HG03520 (cell line): ENCODE measurements around the gene ZSWIM6.
"Not testable (repeated sequence)": the region's sequence is repeated elsewhere in the genome, so short reads cannot be mapped to it uniquely, and the experiment has no call there.

Experiments
- ATAC-seq: cut with Tn5 transposase; IDR thresholded peaks from one replicate; pipeline ENCODE4 v1.9.1; 2021; ENCODE audit warnings: mild to moderate bottlenecking, moderate library complexity; ENCODE audit not compliant: unreplicated experiment

ZSWIM6 gene

DNA sequence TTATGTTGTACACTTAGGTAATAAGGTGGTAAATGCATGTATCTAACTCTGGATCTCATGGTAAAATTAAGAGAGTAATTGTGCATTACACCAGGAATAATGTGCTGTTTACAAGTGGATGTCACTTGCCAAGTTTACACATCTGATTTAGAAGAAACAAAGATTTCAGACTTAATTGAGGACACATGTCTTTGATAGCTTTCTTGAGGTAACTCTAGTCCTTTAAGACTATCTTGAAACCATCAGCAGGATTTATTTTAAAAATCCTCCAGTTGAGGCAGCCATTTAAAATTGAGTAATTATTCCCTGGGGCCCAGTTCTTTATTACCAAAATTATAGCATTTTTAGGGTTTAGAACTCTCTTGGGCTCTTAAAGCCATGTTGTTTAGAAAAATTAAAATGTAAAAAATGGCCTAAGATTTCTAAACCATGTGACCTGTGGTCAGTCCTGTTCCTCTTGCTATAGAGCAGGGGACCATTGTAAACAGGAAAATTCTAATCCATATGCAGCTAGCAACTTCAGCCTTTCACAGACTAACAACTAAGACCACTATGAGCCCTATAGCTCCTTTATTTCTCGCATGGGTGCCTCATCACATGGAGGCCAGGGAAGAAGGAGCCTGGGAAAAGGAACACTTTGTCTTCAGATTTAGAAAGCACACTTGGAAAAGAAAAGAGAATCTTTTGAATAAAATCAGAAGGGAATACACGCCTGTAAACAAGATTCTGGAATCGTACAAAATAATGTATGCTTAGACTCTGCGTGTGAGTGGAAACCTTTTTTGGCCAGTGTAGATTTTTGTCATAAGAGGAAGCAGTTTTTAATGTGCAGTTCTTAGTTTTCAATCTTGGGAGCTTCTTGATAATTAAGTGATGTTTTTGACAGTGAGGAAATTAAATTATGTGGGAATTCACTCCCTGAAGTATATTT lies 71.2 kb downstream of the ZSWIM6 start:
- ATAC-seq, result no peak

DNA sequence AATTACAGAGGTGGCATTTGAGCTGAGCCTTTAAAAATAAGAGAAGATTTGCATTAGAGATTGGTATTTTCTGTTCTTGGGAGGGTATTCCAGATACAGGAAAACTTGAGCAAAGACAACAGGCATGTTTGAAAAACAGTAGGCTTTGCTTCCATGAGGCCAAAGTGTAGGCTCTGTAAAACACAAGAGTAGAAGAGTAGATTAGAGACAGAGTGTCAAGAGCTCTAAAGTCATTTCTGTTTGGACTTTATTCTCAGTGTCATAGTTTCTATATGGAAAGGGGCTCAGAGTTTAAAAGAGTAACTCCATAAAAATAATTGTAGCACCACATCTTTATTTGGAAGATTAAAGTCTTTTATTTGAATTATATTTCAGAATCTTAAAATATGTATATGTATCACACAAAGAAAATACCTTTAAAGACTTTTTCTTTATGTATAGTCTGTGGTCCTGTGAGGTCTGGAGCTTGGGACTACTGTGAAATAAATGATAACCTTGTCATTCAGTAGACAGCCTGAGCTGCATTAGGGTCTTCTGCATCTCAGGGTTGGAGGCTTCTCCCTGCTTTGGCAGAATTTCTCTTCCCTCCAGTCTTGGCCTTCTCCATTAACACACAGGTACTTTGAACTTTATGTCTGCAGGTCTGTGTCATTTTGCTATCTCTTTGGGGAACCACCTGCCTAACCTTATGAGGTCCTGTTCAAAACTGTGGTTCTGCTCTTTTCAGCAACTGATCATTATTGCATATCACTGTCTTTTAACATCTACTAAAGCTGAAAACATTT lies 73.6 kb downstream of the ZSWIM6 start:
- ATAC-seq, result no peak

DNA sequence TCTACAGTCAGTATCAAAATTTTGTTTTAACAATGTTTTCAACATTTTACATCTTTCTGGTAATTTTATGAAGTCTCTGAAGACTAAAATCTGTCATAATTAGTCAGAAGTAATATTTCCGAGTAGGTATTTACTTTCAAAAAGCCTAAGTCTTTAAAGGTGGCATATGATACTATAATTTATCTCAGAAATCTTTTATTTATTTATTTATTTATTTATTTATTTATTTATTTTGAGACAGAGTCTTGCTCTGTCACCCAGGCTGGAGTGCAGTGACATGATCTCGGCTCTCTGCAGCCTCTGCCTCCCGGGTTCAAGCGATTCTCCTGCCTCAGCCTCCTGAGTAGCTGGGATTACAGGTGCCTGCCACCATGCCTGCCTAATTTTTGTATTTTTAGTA lies 74.4 kb downstream of the ZSWIM6 start:
- not testable (repeated sequence) for ATAC-seq

DNA sequence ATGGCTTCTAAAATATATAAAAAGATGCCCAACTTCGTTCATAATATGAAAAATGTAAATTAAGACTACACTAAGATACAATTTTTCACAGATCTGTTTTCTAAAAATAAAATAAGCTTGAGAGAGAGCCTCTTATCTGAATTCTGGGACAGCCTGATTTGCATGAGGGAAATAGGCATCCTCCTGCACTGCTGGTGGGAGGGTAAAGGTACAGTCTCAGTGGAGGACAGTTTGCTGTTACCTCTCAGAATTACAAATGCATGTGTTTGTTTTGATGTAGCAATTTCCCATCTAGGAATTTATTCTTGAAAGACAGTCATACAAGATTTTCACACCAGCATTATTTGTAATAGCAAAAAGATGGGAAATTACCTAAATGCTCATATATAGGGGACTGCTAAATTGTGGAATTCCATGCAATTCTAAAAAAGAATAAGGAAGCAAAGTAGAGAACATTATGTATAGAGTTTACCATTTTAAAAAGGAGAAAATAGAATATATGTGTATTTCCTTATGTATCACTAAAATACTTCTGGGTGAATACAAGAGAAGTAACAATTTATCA lies 75.7 kb downstream of the ZSWIM6 start:
- ATAC-seq, result no peak

DNA sequence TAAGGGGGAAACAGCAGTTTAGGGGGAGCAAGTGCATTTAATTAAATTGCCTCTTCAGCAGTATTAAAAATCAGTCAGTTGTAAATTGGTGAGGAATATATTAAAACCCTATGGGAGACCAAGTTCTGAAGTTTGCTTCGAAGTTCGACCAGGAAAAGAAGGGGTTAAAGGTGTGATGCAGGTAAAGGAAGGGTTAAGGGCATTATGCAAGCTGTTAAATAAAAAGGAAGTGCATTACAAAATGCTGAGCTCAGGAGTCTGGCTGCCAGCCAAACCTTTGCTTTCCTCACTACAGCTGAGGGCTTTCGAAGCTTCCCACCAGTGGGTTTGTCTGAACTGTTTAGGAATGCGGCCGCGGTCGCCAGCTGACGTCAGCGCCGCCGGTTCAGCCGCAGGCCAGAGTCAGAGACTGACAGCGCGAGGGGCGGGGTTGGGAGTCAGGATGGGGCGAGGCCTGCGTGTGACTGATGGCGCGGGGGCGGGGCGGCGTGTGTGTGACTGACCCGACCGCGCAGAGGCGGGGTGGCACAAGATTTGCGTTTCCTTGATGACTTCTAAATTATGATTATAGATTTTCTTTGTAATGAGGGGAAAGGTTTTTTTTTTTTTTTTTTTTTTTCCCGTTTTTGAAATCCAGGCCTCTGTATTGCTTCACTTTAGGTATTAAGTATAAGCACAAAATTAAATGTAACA lies 76.6 kb downstream of the ZSWIM6 start:
- peak; percentile 99 for ATAC-seq

DNA sequence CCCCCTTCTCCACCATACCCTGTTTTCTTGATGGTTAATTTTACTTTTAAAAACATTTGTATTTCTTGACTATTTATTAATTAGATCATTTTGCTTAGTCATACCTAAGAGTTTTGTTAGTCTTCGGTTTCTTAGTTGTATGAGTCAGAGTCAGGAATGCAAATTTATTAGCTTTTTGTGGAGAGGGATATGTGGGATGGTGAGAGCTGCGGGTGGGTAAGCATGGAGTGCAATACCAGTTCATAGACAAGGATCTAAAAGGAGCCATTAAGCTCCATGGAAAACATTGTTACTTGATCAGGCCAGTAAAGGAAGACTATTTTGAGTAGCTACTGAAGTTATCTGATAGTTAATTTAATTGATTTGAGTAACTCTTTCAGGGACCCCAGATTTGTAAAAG lies 77.5 kb downstream of the ZSWIM6 start:
- no peak for ATAC-seq

DNA sequence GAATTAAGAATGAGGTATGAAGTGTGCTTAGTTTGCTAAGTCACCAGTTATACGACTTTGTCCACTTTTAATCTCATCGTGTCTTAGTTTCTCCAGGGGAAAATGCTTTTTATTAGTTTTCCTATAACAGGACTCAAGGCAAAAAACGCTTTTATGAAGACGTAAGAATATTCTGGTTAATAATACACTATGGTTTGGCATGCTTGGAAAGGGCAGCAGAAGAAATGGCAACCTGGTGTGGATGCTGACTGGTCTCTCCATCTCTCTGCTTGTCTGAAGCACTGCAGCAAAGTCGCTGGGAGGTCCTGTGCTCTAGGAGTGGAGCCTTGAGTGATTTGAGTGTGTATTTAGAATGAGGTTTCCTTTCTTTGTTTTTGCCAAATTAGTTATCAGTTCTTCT lies 78.8 kb downstream of the ZSWIM6 start:
- ATAC-seq, result no peak

DNA sequence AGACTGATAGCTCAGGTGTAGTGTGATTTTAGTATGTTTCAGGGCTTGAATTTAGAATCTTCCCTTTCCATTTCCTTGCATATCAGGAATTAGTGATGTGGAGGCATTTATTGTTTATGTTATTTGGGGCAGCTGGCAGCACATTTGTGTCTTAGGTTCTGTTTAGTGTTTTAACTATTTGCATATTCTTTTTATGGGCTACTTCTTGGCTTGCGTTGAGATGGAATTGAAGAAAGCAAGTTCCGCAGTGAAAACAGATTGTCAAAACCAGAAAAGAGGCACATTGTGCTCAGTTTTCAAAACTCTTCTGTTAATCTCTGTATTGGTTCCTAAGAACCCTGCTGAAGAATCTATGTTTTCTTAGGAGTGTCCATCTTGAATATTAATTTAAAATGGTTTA lies 80.3 kb downstream of the ZSWIM6 start:
- ATAC-seq, result no peak

DNA sequence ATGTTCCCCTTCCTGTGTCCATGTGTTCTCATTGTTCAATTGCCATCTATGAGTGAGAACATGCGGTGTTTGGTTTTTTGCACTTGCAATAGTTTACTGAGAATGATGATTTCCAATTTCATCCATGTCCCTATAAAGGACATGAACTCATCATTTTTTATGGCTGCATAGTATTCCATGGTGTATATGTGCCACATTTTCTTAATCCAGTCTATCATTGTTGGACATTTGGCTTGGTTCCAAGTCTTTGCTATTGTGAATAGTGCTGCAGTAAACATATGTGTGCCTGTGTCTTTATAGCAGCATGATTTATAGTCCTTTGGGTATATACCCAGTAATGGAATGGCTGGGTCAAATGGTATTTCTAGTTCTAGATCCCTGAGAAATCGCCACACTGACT lies 81.1 kb downstream of the ZSWIM6 start:
- not testable (repeated sequence) for ATAC-seq

DNA sequence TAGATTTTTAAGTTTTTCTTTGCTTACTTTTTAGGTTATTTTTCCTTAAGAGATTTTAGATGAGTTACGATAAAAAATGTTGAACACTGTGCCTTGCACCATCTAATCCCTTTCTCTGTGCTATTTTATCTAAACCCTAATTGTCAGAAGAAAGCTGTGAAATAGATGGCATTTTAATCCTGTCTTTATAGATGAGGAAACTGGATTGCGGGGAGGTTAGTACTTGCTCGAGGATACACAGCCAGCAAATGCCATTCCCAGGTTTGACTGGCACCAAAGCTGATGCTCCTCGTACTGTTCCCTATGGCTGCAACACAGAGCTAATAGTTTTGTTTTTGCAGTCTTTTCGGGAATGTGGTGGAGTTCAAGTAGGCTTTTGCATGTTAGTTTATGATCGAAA lies 82.7 kb downstream of the ZSWIM6 start:
- ATAC-seq, result no peak

DNA sequence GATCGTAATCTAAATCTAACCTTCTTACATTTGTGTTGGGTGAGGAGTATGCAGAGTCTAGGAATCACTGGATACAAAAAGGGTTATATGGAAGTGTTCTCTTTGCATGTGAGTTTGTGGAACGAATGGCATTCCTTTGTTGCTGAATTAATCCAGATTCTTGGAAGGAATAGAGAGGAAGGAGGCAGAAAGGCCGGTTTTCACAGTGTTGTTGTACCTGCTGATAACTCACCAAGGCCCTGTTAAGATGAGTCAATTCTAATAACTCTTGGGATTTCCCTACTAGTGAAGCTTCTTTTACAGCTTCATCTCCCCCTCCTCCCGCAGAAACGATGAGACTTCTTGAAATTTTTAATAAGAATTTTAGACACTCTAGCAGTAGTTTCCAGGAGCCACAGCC lies 84.0 kb downstream of the ZSWIM6 start:
- no peak for ATAC-seq

DNA sequence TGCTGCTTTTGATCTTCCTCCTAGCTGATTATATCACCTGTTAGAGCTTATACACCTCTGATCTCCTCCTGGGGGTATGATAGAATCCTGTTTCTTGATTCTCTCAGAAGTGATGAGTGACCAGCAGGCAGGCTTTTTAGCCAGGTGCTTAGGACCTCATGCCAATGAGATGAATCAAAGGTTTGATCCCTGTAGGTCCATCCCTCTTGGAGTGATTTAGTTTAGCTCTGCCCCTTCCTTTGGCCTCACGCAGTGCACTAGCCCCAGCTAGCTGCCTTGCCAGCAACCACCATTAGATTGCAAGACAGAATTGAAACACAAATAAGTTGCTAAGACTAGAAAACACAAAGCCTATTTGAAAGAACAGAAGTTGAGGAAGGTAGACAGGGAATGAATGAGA lies 84.4 kb downstream of the ZSWIM6 start:
- no peak for ATAC-seq

DNA sequence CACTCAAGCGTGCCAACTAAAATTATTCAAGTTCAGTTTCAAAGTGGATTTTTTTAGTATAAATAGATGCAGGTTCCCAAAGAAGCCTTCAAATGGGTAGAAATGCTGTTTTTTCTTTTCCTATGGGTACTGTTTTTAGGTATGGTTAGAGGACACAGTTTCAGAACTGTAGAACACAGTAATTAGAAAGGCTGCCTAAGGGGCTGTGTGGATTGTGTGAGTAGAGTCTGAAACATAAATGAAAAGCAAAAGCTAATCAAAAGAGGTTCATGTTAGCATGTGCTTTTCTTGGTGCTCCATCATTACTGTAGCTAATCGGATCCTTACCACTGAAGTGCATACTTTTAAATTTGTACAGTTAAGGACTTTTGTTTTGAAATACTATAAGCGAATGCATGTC lies 85.3 kb downstream of the ZSWIM6 start:
- ATAC-seq, result no peak

DNA sequence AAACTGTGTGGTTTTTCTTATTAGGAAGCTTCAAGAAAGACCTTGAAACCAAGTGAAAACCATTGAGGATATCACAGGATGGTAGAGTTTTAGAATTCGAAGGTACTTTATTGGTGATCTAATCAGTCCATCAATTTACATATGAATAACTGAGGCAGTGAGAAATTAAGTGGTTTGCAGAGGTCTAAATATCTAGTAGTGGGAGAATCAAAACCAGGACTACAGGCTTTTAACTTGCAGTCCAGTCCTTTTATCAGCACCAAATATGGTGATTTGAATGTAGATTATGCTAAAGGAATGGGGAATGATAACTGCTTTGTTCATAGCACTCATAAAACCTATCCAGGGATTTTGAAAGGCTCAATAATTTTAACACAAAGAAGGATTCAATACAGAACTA lies 85.8 kb downstream of the ZSWIM6 start:
- no peak for ATAC-seq

DNA sequence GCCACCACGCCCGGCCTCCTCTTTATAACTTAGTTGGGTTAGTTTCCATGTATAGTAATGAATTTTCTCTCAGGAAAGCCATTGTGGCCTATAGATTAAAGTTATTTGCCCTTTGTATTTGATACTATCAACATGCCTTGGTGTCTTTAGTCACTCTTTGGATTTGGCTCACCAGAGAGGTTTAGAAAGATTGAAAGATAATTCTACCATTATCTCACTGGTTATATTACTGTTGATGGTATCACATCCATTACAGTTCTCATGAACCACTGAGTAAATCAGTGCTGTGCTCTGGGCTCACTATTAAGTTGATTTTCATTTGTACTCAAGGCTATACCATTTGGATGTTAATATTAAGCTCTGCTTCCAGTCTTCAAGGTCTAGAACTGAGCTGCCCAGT lies 87.0 kb downstream of the ZSWIM6 start:
- no peak for ATAC-seq

DNA sequence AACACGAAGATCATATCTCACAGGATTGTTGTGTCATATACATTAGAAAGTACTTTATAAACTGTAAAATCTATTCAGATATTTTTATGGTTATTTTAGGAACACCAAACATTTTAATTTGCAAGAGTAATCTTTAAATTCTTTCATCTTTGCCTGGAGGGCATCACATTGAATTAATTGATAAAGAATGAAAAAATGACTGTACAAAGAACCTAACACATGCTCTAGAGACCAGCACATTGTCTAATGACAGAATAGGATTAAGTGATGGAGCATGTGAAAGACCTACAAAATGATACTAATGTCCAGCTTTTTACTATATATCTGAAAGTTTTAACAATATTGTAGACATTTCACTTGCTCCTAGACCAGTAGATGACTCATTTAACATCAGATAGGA lies 88.0 kb downstream of the ZSWIM6 start:
- no peak for ATAC-seq

DNA sequence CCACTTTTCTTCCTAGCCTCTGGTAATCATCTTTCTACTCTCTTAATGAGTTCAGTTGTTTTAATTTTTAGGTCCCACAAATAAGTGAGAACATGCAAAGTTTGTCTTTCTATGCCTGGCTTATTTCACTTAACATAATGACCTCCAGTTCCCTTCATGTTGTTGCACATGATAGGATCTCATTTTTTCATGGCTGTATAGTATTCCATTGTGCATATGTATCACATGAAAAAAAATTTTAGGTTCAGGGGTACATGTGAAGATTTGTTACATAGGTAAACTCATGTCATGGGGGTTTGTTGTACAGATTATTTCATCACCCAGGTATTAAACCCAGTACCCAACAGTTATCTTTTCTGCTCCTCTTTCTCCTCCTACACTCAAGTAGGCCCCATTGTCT lies 89.2 kb downstream of the ZSWIM6 start:
- not testable (repeated sequence) for ATAC-seq

DNA sequence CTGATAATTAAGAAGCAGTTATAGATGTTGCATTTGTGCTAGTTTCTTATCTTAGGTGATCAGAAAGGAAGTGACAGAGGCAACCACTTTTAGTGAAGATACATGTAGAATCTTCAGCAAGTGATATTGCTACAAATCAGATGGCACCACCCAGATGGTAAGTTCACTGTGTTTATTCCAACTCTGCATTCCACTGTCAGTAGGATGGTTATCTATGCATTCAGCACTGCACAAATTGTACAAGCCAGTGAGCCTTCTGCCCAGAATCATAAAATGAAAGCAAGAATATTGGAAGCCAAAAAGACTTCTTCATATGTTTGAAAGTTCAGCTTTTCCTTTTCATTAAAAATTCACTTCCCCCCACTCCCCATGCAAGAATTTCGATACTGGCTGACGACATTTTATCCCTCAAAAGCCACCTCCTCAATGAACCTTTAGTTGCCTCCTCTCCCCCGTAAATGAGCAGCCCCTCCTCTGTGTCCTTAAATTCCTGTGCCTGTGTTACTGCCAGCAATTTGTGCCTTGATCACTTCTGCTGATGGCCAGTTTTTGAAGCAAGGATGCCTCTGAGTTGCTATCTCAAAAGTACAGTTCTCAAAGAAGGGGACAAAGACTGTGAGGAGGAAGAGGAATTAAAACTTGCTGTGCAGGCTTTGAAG lies 91.6 kb downstream of the ZSWIM6 start:
- no peak for ATAC-seq

DNA sequence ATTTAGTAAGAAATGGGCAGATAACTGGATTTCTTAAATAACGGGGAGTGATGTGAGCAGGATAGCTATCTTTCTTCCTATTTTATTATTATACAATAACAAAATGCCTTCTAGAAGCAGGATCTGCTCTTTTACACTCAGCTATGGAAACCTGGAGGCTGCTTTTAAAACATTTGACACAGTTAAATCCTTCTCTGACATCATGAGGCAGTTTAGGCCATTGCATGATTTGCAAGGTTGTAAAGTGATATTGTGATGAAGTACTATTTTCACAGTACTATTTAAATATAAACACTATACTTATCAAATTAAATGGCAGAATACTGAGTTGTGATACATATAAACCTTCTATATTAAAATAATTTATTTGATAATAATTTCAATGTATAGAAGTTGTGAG lies 93.9 kb downstream of the ZSWIM6 start:
- no peak for ATAC-seq

DNA sequence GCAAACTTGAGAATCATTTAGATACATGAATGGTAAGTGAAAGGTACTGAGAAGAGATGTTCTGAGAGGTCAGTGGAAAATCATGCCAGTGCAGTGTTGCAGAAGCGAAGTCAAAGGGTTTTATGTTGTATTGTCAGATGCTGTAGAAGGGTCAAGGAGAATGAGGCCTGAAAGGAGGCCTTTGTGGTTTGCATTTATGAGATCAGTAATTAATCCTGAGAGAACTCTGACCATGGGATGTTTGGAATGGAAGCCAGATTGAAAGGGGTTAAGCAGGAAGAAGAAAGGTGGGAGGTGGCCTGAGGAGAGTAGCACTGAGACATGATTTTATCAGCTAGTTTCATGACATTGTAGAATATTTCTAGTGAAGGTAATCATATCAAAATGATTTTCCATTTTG lies 97.8 kb downstream of the ZSWIM6 start:
- ATAC-seq, result no peak
